GM18511 (cell line): ENCODE measurements around the gene ACVRL1.

Experiments
- ATAC-seq: cut with Tn5 transposase; IDR thresholded peaks from one replicate; pipeline ENCODE4 v1.9.1; 2021; ENCODE audit warnings: mild to moderate bottlenecking, moderate library complexity; ENCODE audit not compliant: unreplicated experiment

Gene ACVRL1

DNA sequence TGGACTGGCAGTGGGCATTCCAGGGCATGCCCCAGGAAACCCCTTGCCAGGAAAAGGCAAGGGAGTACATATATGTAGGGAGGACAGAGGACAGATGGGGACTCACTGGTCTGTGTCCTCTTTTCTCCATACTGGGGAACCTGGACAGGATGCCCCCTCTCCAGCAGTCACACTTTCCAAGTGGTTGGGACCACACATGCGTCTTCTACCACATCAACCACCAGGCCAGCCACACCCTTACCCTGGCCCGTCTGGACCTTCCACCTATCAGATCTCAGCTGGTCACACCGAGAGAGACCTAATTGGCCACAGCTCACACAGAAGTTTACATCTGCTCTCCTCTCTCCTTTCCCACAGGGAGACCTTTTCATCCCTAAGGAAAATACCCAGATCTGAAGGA lies 11.1 kb upstream of the ACVRL1 start:
- no peak for ATAC-seq

DNA sequence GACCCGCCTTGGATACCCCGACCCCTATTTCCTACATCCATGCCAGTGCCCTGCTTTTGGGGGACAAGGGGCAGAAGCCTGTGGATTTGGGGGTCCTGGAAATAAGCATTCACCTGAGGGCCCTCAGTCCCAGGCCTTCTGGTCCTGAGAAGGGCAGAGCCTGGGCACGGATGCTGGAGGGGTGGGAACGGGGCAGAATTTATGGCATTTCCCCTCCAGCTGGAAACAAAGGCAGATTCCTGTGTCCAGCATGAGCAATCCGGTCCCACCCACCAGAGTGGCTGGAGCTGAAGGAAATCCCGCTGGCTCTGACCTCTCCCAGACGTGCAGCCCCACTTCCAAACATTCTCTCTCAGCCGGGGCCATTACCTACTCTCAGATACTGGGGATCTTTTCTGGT lies 10.1 kb upstream of the ACVRL1 start:
- no peak for ATAC-seq

DNA sequence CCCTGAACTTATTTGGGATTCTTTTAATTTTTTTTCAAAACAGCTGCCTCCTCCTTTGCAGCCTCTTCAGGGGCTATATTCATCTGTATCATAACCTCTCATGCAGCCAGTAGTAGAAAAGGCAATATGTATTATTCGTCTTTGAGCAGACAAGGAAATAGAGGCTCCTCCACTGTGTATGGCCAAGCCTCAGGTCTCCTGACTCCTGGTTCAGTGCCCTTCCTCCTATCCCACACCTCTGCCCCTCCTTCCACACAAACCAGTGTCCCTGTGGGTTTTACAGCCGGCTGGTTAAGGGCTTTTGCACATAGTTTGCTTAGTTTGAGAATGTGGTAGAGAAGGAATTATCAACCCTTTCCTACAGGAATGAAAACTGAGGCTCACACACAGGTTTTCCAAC lies 8.8 kb upstream of the ACVRL1 start:
- ATAC-seq, result no peak

DNA sequence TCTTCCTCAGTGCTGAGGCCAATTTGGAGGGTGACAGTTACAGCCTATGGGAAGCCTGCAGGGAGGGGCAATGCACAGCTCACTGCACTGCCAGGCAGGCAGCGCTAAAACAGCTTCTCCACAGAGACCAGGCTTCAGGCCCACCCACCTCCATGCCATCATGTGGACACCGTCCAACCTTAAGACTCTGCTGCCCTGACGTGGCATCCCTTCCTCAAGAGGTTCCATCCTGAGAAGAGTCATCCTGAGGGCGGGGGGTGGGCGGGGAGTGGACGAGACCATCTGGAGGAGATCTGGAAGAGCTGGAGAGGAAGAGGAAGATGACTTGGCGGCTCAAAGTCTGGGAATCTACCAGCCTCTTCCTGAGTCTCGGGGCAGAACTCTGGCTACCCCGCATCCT lies 8.4 kb upstream of the ACVRL1 start:
- no peak for ATAC-seq

DNA sequence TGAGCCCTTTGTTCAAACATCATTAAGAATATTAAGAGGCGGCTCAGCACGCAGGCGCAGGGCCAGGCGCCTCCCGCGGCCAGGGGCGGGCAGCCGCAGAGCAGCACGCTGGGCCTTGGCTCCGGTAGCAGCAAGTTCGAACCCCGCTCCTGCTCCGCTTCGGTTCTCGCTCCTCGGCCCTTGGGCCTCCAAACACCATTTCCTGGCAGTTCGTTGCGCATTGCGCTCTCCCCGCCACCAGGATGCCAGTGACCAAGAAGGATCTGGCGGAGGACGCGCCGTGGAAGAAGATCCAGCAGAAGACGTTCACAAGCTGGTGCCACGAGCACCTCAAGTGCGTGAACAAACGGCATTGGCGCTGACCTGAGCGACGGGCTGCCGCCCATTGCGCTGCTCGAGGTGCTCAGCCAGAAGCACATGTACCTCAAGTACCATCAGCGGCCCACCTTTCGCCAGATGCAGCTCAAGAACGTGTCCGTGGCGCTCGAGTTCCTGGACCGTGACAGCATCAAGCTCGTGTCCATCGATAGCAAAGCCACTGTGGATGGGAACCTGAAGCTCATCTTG lies 6.9 kb upstream of the ACVRL1 start:
- no peak for ATAC-seq

DNA sequence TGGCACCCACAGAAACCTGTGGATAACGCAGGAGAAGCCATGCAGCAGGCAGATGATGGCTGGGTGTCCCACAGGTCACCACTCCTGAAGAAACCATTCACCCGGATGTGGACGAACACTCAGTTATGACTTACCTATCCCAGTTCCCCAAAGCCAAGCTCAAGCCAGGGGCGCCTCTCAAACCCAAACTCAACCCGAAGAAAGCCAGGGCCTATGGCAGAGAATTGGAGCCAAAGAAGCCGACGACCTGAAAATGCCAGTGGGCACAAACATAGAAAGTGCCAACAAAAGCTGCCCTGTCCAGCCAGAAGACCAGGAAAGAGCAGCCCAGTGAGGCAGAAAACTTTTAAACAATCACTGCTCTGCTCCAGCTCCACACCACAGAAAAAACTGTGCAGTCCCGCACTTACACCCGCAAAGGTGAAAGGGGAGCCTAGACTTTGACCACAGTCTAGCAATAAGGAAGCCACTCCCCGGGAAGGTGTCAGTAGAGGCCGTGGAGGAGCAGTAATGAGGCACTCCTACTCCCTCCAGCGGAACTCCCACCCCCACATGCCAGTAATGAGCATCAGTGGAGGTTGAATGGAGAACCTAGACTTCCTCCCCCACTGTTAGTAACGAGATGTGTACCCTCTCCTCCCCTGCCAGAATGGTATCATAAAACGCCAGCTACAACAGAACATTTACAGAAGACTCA lies 6.0 kb upstream of the ACVRL1 start:
- no peak for ATAC-seq

DNA sequence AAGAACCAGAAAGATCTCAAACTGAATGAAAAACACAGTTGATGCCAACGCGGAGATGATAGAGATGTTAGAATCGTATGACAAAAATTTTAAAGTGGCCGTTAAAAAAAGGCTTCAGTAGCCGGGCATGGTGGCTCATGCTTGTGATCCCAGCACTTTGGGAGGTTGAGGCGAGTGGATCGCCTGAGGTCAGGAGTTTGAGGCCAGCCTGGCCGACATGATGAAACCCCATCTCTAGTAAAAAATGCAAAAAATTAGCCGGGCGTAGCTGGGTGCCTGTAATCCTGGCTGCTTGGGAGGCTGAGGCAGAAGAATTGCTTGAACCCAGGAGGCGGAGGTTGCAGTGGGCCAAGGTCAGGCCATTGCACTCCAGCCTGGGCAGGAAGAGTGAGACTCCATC lies 5.4 kb upstream of the ACVRL1 start:
- no peak for ATAC-seq

DNA sequence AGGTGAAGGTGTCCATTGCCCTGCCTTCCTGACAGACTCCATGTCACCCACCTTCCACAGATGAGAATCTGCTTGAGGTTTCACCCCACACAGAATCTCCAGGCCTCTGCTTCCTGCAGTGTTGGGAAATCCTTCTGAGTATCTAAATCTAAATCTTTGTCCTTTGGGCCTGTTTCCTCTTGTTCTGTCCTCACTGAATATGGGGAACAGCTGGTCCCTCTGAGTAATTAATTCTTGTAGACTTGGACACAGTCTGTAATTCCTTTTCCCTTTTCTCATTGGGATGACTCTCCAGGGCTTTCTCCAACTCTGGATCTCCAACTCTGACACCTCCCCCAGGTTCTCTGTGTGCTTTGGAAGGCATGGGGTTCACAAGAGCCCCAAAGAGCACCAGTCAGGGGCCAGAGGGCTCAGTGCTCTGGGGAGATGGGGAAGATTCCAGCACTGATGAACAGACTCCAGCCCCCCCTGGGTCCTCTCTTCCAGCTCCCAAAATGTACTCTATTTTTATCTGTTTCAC lies 2.3 kb upstream of the ACVRL1 start:
- no peak for ATAC-seq

DNA sequence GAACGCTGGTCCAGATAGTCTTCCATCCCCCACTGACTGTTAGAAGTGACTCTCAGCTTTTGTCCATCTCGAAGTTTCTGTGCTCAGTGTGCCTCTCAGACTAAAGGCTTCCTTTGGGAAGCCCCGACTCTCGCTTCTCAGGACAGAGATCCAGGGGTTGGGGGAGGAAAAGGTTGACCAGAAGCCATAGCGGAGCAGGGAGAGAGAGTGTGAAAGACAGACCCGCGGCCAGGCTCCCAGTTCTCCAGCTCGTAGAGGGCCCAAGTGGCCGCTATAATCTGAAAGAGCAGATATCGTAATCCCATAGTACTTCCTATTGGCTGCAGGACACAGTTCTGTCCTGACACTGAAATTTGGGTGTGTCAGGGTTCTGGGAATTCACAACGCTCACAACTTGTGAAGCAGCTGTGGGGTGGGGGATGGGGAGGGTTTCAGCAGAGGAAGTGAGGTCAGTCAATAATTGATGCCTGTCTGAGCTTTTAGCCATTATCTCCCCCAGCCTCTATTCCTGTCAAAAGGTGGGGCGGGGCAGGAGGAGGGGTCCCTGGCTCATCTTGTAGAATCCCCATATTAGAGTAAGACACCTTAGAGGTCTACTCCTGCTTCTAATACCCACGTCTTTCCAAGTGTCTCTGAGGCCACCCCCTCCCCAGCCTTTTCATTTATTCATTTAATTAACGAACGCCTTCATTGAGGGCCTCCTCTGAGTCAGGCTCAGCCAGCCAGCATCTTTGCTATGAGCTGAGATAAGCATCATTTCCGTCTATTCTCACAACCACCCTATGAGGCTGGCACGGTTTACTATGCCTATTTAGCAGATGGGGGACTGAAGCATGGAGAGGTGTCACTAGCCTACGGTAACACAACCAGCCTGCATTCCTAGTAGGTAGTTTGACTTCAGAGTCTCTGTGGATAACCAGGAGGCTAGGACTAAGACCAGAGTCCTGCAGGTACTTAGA lies 1.6 kb upstream of the ACVRL1 start:
- no peak for ATAC-seq

DNA sequence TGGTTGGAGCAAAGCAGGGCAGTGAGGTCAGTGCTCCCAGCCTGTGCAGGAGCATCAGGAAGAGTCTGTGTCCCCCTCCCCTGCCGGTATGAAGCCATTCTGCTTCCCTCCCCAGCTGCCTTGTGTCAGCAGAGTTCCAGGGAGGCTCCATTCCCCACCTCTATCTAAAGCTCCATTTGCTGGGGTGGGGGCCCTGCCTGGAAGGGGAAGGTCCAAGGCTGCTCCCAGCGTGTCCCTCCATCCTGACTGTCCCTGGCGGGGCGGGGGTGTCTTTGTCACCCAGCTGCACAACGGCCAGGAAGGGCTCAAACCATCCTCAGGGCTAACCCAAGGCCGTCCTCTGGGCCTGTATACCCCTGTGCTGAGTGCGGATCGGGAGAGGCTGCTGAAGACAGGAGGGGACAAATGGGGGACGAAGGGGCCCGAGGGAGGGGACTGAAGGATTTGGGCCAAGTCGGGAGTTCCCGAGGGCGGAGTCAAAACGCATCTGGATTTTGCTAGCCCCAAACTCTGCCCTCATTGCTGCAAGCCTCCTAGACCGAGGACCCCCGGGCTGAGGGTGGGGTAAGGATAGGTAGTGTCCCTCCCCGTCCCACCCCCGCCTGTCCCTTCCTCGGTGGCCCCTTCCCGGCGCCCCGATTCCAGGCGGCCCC lies 748 bp upstream of the ACVRL1 start:
- ATAC-seq, result no peak

DNA sequence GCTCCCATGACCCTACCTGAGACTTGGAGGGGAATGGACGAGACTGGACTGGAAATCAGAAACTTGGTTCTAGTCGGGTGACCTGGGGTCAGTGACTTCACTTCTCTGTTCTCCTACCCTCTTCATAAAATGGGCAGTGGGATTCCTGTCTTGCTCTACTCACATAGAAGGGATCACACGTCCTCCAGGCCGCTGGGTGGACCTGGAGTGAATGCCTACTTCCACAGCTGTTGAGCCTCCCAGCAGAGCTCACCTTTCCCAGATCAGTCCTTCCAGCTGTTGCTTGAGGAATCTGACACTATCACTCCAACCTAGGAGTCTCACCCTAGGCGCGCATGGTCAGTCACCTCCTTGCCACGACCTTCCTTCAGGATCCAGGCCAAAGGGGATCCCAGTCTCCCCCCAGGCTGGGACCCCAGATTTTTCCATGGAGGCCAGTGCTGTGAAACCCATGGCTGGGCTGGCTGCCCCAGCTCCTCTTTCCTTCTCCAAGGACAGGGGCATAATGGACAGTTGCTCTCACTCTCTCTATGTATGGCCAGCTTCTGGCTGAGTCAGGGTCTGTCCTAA lies 637 bp downstream of the ACVRL1 start:
- ATAC-seq, result no peak

DNA sequence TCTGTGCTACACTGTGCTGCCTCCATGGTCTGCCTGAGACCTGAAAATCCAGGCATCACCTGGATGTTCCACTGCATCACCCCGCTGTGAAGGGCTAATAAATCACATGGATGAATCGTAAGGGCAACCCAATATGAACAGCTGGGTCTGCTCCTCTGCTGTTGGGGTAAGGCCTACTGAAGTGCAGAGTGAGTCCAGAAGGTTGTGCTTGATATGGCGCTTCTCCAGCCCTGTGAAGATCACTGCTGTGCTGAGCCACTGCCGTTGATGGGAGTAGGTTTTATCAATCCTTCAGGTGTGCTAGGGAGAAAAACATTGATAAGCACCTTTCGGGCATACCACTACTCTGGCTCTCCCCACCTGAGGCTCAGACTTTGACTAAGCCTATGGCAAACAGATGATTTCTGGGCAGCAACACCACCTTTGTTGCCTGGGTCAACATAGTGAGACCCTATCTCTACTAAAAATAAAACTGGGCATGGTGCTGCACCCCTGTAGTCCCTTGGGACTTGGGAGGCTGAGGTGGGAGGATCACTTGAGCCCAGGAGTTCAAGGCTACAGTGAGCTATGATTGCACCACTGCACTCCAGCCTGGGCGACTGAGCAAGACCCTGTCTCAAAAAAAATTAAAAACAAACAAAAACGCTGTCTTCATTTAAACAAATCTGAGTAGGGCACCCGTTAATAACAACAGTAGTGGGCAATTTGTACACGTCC lies 1.7 kb downstream of the ACVRL1 start:
- ATAC-seq, result no peak

DNA sequence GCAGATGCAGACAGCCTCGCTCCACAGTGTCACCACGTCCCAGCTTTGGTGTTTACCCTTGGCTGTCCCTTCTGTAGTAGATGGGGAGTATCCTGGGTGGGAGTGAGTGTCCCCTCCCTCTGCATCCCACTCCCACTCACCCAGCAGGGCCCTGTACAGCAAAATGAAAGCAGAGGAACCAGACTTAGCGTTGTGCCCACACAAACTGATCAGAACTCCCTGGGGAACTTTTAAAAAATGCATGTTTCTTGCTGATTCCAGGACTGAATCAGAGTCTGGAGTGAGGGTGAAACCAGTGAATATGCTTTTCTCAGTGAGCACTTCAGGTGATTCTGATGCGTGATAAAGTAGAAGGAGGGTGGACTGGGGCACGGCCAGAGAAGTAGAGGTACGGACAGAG lies 2.9 kb downstream of the ACVRL1 start:
- ATAC-seq, result no peak

DNA sequence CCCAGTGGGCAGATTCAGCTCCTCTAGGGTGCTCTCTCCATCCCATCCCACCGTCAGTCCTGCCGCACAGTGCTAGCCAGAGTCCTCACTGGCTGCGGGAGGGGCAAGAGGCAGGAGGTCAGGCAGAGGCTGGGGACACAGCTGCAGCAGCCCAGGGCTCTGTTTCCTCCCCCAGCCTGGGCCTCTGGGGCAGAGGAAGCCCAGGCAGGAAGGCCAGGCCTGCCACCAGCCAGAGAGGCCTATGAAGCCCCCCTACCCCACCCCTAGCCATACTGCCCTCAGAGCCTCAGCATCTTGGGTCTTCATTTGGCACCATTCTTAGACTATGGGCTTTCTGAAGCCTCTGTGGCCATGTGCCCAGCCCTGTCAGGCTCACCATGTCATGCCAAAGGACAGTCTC lies 3.4 kb downstream of the ACVRL1 start:
- no peak for ATAC-seq

DNA sequence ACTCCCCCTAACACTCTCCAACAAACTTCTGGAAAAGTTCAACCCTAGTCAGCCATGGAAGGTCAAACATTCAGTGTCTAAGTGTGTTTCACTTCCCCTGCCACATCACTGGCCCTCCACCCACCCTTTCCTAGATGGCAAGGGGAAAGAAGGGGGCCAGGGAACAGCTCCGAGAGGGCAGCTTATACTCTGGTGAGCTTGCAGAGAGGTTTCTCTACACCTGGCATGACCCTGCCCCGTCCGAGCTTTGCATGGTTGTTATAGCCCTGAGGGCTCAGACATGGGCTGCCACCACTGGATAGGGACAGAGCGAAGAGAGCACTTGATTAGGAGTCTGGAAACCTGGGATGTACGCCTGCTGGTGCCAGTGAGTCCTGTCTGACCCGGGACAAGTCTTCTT lies 4.0 kb downstream of the ACVRL1 start:
- no peak for ATAC-seq

DNA sequence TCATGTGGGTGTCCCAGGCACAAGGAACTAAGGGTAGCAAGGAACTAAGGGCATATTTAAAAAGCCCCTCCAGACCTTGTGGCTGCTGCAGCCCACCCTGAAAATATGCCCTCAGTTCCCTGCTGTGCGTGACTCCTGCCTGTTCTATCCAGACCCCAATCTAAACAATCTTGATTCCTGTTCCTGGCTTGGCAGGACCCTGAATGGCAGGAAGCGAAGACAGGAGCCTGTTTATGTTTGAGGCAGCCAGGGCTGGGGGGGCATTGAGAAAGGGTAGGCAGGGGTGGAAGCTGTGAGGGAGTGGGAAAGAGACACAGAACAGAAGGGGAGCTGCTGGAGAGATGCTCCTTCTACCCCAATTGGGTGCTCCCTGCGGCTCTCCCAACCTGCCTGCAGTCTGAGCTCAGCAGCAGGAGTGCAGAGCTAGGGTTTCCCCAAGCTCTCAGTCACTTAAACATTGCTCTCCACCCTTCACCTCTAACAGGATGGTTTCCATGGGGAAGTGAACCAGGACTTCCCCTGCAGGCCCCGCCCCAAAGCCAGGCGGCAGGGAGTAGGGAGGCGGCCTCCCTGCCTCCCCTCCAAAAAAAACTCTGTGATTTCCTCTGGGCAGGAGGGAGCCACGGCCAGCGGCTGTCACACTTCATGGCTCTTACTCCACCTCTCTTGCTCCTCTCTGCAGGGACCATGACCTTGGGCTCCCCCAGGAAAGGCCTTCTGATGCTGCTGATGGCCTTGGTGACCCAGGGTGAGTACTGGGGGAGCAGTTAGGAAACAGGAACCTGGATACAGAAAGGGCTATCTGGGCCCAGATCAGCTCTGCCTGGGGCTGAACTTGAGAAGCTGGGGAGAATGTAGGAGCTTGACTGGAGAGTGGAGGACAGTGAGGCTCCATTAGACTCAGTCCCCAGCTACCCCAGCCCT lies 4.7 kb downstream of the ACVRL1 start:
- no peak for ATAC-seq

DNA sequence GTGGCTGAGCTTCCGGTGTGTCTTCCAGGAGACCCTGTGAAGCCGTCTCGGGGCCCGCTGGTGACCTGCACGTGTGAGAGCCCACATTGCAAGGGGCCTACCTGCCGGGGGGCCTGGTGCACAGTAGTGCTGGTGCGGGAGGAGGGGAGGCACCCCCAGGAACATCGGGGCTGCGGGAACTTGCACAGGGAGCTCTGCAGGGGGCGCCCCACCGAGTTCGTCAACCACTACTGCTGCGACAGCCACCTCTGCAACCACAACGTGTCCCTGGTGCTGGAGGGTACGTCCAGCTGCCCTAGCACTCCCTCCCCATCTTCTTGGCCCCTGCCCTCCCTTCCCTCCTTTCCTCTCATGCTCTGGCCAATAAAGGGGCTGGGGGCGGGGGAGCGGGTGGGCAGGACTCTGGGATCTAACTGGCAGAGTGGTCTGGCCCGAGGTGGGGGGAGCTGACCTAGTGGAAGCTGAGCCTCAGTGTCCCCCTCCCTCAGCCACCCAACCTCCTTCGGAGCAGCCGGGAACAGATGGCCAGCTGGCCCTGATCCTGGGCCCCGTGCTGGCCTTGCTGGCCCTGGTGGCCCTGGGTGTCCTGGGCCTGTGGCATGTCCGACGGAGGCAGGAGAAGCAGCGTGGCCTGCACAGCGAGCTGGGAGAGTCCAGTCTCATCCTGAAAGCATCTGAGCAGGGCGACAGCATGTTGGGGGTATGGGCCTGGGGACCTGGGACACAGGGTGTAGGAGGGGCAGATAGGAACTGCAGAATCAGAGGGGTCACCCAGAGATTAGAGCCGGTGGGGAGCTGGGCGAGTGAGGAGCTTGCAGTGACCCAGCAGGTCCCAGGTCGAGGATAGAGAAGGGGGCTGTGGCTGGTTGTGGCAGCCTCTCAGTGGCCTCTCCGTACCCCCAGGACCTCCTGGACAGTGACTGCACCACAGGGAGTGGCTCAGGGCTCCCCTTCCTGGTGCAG lies 6.0 kb downstream of the ACVRL1 start:
- ATAC-seq, result no peak
